Activated CD4-positive, alpha-beta T cell treated with anti-CD3 and anti-CD28 coated beads, Interleukin-2, amount 10 ng/mL, durations not matched to agents 24 days and 14 days (primary cell): ENCODE data around the gene MYOZ3. TPM values are rescaled to one million over a fixed set of nuclear protein-coding genes. Genes with fewer than 3 reads are reported as not detected.

Experiments used
- DNase-seq: peaks from one replicate; pipeline ENCODE4 v3.0.0; 2022
- H3K27ac Mint-ChIP-seq: one replicate; pipeline ENCODE4 v1.8.0; 2022; ENCODE audit warnings: mild to moderate bottlenecking, mixed read lengths
- H3K27me3 Mint-ChIP-seq: one replicate; pipeline ENCODE4 v1.8.0; 2022; ENCODE audit warnings: mixed read lengths
- H3K36me3 Mint-ChIP-seq: one replicate; pipeline ENCODE4 v1.8.0; 2022; ENCODE audit warnings: low read depth, mild to moderate bottlenecking, mixed read lengths
- H3K4me1 Mint-ChIP-seq: one replicate; pipeline ENCODE4 v1.8.0; 2021; ENCODE audit warnings: mixed read lengths
- H3K4me3 Mint-ChIP-seq: one replicate; pipeline ENCODE4 v1.8.0; 2022; ENCODE audit warnings: mild to moderate bottlenecking, moderate library complexity, mixed read lengths
- H3K9me3 Mint-ChIP-seq: one replicate; pipeline ENCODE4 v1.8.0; 2021; ENCODE audit warnings: mixed read lengths
- intact Hi-C: fragments of 100-400 bp; cut with micrococcal nuclease; formaldehyde crosslinking; loops from one replicate; pipeline ENCODE4 v1.15.1; 2023
- total RNA-seq: library from RNA; stranded (reverse); gene quantifications from 2 replicates; pipeline ENCODE4 v1.2.3, GENCODE V29; 2022

Gene MYOZ3
- total RNA-seq, 1 donor from 2014 or later, result 0.07 TPM

DNA sequence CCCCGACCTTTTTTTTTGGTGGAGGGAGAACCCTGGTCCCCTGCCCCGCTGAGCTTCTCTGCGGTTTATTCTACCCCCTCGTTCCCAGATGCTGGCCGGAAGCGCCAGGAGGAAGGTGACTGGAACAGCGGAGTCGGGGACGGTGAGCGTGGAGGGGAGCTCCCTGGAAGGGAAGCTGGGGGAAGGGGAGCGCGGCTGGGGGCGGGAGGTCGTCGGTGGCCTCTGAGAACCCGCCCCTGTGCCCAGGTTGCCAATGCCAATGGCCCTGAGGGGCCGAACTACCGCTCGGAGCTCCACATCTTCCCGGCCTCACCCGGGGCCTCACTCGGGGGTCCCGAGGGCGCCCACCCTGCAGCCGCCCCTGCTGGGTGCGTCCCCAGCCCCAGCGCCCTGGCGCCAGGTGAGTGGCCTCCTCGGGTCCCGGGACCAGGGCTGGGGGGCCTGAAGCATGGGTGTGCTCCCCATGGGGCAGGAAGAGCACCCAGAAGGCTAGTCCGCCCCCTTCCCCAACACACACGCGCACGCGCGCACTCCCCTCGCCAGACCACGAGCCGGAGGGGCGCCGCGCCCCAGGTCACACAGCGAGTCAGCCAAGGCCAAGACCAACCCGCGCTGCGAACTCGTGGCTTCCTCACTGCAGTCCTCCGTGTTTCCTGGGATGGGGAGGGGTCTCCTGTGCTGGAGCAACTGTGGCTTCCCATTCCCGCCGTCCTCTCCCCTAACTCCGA is 10.6 kb downstream of the MYOZ3 start:
- DNase-seq, result peak; percentile 68
- Mint-ChIP-seq H3K36me3 (no peaks in the 10 kb centered on the region), H3K9me3 (no peaks in the 10 kb centered on the region), H3K4me1 (peaks cover 3% of the 10 kb centered on the region), H3K27me3 (peaks cover 25% of the 10 kb centered on the region), H3K4me3 (peak overlapping the region; percentile 80), H3K27ac (no peak overlapping the region)
- intact Hi-C loops, result no loop called here

GRCh38 chr5:150672237-150672883 is 11.3 kb downstream of the MYOZ3 start:
- peak; percentile 74 for DNase-seq
- H3K4me1 Mint-ChIP-seq, result peaks cover 3% of the 10 kb centered on the region
- peaks cover 25% of the 10 kb centered on the region for H3K27me3 Mint-ChIP-seq
- no peak overlapping the region for H3K27ac Mint-ChIP-seq
- H3K4me3 Mint-ChIP-seq, result peak overlapping the region; percentile 80
- H3K9me3 Mint-ChIP-seq, result no peaks in the 10 kb centered on the region
- intact Hi-C loops, result no loop called here
- no peaks in the 10 kb centered on the region for H3K36me3 Mint-ChIP-seq

DNA sequence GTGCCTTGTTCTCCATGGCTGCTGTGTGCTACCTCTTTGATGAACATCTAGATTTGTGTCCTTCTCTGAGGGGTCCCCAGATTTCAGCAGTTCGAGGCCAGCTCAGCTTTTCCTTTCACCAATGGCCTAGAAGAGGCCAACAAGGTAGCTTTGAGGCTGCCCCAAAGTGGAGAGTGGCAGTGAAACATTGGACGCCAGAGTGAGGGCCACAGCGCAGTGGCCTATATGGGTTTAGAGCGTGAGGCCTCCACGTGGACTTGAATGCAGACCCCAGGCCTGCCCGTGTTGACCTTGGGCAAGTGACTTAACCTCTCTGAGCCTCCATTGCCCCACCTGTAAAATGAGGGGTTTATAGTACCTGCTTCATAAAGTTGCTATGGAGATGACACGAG is 11.8 kb downstream of the MYOZ3 start:
- Mint-ChIP-seq H3K36me3 (no peaks in the 10 kb centered on the region), H3K27ac (no peak overlapping the region), H3K27me3 (peaks cover 25% of the 10 kb centered on the region), H3K4me1 (peaks cover 3% of the 10 kb centered on the region), H3K9me3 (no peaks in the 10 kb centered on the region), H3K4me3 (peak overlapping the region; percentile 80)
- no peak for DNase-seq
- intact Hi-C loops, result no loop called here

DNA sequence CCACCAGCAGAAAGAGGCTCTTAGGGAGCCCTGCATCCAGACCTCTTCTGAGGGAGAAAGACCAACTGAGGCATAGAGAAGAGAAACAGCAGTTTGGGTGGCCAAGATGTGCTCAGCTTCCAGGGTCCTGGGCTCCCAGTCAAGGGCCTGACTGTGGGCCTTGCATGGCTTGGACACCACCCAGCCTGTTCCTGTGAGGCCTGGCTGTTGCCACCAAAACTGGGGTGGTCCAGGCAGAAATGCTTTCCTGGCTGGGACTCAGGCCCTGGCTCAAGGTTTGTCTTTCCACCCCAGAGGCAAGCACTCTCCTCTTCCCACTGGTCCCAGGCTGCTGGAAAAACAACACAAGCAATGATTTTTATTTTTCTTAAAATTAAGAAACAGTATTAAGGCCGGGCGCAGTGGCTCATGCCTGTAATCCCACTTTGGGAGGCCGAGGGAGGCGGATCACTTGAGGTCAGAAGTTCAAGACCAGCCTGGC is 13.3 kb downstream of the MYOZ3 start:
- Mint-ChIP-seq H3K4me1 (peaks cover 3% of the 10 kb centered on the region), H3K9me3 (no peaks in the 10 kb centered on the region), H3K27me3 (peaks cover 23% of the 10 kb centered on the region), H3K4me3 (no peak overlapping the region), H3K36me3 (no peaks in the 10 kb centered on the region), H3K27ac (no peak overlapping the region)
- intact Hi-C loops, result no loop called here
- no peak for DNase-seq

- peaks cover 20% of the 10 kb centered on the region for H3K27me3 Mint-ChIP-seq
- DNase-seq, result no peak
- no peaks in the 10 kb centered on the region for H3K9me3 Mint-ChIP-seq
- no peaks in the 10 kb centered on the region for H3K36me3 Mint-ChIP-seq
- H3K27ac Mint-ChIP-seq, result no peak overlapping the region
- peaks cover 3% of the 10 kb centered on the region for H3K4me1 Mint-ChIP-seq
- intact Hi-C loops, result no loop called here
- no peak overlapping the region for H3K4me3 Mint-ChIP-seq
Measured at GRCh38 chr5:150675069-150675468, 14.0 kb downstream of the MYOZ3 start.

DNA sequence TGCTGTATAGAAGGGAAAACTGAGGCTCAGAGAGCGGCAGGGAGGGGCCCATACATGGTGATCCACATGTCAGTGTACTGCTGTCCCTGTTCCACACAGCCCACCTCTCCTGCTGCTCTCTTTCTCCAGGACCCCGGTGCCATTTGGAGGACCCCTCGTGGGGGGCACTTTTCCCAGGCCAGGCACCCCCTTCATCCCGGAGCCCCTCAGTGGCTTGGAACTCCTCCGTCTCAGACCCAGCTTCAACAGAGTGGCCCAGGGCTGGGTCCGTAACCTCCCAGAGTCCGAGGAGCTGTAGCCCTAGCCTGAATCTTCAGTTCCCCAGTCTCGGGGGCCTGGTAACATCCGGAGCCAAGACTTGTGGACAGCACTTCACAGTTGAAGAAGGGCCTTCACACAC is 15.5 kb downstream of the MYOZ3 start:
- intact Hi-C loops, result no loop called here
- H3K4me1 Mint-ChIP-seq, result peaks cover 3% of the 10 kb centered on the region
- H3K27ac Mint-ChIP-seq, result no peak overlapping the region
- peaks cover 6% of the 10 kb centered on the region for H3K27me3 Mint-ChIP-seq
- no peaks in the 10 kb centered on the region for H3K36me3 Mint-ChIP-seq
- DNase-seq, result no peak
- no peaks in the 10 kb centered on the region for H3K9me3 Mint-ChIP-seq
- no peak overlapping the region for H3K4me3 Mint-ChIP-seq

DNA sequence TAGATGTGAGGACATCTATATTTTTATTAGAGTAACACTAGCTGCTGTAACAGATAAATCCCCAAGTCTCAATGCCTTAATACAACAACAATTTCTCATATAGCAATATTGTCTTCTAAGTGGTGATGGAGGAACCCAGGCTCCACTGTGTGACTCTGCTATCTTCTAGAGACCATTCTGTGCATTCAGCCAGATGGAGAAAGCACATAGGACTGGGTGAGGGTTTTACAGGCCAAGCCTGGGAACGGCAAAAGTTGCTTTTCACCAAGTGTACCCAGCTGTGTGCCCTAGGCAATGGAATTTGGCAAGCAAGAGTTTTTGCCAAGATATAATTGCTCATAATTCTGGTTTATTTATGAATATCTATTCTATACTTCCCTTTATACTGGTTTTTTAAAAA is 28.1 kb downstream of the MYOZ3 start:
- DNase-seq, result no peak
- H3K4me3 Mint-ChIP-seq, result no peak overlapping the region
- no peaks in the 10 kb centered on the region for H3K27me3 Mint-ChIP-seq
- no peaks in the 10 kb centered on the region for H3K4me1 Mint-ChIP-seq
- H3K27ac Mint-ChIP-seq, result no peak overlapping the region
- no peaks in the 10 kb centered on the region for H3K9me3 Mint-ChIP-seq
- intact Hi-C loops, result no loop called here
- H3K36me3 Mint-ChIP-seq, result peaks cover 44% of the 10 kb centered on the region

DNA sequence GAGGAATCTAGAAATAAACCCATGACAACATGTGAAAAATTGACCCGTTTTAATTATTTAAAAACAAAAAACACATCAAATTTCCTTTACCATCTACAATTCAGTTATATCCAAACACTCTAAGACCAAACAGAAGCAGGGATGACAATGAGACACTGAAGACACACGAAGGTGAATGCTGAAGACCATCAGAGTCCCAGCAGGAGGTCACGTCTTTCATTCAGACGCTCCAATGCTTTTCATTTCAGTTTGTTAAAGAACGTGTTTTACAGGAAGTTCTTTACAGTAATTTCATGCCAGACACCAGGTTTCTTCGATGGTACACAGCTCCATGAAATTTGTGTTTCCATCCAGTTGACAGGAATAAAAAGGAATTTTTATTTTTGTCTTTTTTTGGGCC is 29.7 kb downstream of the MYOZ3 start:
- Mint-ChIP-seq H3K27ac (no peak overlapping the region), H3K27me3 (no peaks in the 10 kb centered on the region), H3K36me3 (peaks cover 59% of the 10 kb centered on the region), H3K4me3 (no peak overlapping the region), H3K9me3 (no peaks in the 10 kb centered on the region), H3K4me1 (no peaks in the 10 kb centered on the region)
- no peak for DNase-seq
- intact Hi-C loops, result no loop called here

DNA sequence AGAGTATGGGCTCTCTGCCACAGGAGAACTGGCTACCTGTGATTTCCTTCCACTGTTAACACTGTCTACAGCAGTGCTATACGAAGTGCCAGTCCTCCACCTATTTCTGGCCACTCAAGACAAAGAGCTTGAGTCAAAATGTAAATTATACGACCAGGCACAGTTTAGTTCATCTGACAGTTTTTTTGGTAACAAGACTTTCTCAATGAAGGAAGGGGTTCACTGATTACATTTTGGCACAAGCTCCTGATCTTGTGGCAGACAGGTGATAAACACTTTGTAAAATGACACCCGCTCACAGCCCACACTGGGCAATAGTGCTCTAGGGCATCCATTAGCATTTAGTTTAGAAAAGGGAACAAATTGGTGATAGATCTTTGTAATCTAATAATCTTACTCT is 31.2 kb downstream of the MYOZ3 start:
- no peak overlapping the region for H3K27ac Mint-ChIP-seq
- intact Hi-C loops, result no loop called here
- H3K4me3 Mint-ChIP-seq, result no peak overlapping the region
- DNase-seq, result no peak
- no peaks in the 10 kb centered on the region for H3K27me3 Mint-ChIP-seq
- H3K9me3 Mint-ChIP-seq, result no peaks in the 10 kb centered on the region
- peaks cover 2% of the 10 kb centered on the region for H3K4me1 Mint-ChIP-seq
- H3K36me3 Mint-ChIP-seq, result peaks cover 68% of the 10 kb centered on the region

GRCh38 chr5:150694612-150695011 is 33.6 kb downstream of the MYOZ3 start:
- H3K9me3 Mint-ChIP-seq, result no peaks in the 10 kb centered on the region
- no peak overlapping the region for H3K27ac Mint-ChIP-seq
- H3K27me3 Mint-ChIP-seq, result no peaks in the 10 kb centered on the region
- no peak for DNase-seq
- peaks cover 12% of the 10 kb centered on the region for H3K4me1 Mint-ChIP-seq
- no peak overlapping the region for H3K4me3 Mint-ChIP-seq
- peaks cover 71% of the 10 kb centered on the region for H3K36me3 Mint-ChIP-seq
- intact Hi-C loops, result no loop called here

GRCh38 chr5:150700246-150700593 is 39.2 kb downstream of the MYOZ3 start:
- Mint-ChIP-seq H3K9me3 (no peaks in the 10 kb centered on the region), H3K4me3 (no peak overlapping the region), H3K4me1 (peaks cover 12% of the 10 kb centered on the region), H3K36me3 (peaks cover 28% of the 10 kb centered on the region), H3K27ac (no peak overlapping the region), H3K27me3 (no peaks in the 10 kb centered on the region)
- no peak for DNase-seq
- intact Hi-C loops, result loop anchor here (1.0 to 5.0 kb wide), 5 partner anchors 37 to 552 kb away; partner anchors contain the start of genes GM2A and TNIP1

DNA sequence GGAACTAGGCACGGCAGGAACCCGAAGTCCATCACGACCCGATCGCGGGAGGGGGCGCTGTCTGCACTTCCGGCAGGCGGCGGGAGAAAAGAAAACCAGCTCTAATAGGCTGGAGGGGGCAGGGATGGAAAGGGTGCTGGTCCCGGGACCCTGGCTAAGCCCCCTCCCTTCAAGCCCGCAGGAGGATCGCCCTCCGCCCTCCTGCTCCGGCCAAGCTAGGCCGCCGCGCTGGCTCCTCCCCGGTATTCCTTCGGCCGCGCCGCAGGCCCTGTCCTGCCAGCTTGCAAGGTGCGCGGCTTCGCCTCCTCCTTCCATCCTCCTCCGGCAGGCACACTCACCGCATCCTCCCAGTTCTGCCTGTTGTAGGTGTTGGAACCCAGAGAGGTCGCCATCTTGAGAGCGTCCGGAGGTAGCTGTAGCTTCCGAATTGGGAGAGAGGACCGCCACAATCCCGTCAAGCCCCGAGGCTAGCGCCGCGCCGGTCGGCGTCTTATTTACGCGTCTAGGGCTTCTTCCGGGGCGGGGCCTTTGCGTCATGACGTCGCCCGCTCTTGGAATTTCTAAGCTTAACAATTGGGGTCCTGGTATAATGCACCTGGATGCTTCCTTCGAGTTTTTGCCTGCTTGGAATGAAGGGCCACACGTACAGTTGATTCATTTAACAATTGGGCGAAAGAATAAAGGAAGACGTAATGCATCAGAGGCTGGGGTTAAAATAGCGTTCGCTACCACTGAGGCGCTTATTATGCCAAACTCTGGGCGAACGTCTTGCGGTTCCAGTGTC is 39.7 kb downstream of the MYOZ3 start, which contains the start of gene RBM22:
TSS of gene RBM22 (minus strand) at position 469 of the 784 bp plus-strand sequence. CDS start at position 392, 77 bp downstream.
- H3K4me1 Mint-ChIP-seq, result peaks cover 12% of the 10 kb centered on the region
- H3K36me3 Mint-ChIP-seq, result peaks cover 24% of the 10 kb centered on the region
- peak; percentile 98 for DNase-seq
- peak within 1 kb of the TSS; percentile 53 for H3K4me3 Mint-ChIP-seq
- no peaks in the 10 kb centered on the region for H3K9me3 Mint-ChIP-seq
- H3K27ac Mint-ChIP-seq, result no peak within 1 kb of the TSS
- intact Hi-C loops, result loop anchor here (1.0 to 5.0 kb wide), 8 partner anchors 37 to 552 kb away; partner anchors contain the start of genes GM2A, RPS14 and TNIP1
- H3K27me3 Mint-ChIP-seq, result no peaks in the 10 kb centered on the region

GRCh38 chr5:150703762-150704161 is 42.7 kb downstream of the MYOZ3 start:
- intact Hi-C loops, result loop anchor here (5.0 kb wide), 3 partner anchors 34 to 549 kb away; partner anchors contain the start of genes GM2A and TNIP1
- Mint-ChIP-seq H3K27me3 (no peaks in the 10 kb centered on the region), H3K4me3 (no peak overlapping the region), H3K27ac (no peak overlapping the region), H3K9me3 (no peaks in the 10 kb centered on the region), H3K4me1 (peaks cover 4% of the 10 kb centered on the region), H3K36me3 (peaks cover 14% of the 10 kb centered on the region)
- DNase-seq, result no peak
